HFF-Myc (cell line): ENCODE results near the gene ITIH2.

Experiments
- DNase-seq: peaks from one replicate; pipeline ENCODE4 v3.0.0-alpha.2; 2011; ENCODE audit warnings: low read depth; ENCODE audit errors: extremely low read depth
- H3K4me3 ChIP-seq: replicated peaks from 2 replicates; pipeline ENCODE4 v1.5.1; 2011; ENCODE audit warnings: low read depth, mild to moderate bottlenecking, control low read depth, low read length
- CTCF ChIP-seq: IDR thresholded peaks from 2 replicates; pipeline ENCODE4 v1.5.1; 2012; ENCODE audit warnings: mild to moderate bottlenecking, low read depth, low read length, control low read depth; ENCODE audit errors: missing control alignments

Gene ITIH2

GRCh38 chr10:7797582-7797981 is 94.5 kb downstream of the ITIH2 start:
- peak; percentile 65 for DNase-seq
- H3K4me3 ChIP-seq, result no peak overlapping the region
- no peak for TF ChIP-seq CTCF
